Osteocyte (in vitro differentiated cells): ENCODE results near the gene RDH14. TPM values are rescaled to one million over a fixed set of nuclear protein-coding genes. Genes with fewer than 3 reads are reported as not detected.

Experiments
- DNase-seq: peaks from one replicate; pipeline ENCODE4 v3.0.0; 2021; ENCODE audit warnings: mixed read lengths; ENCODE audit not compliant: unreplicated experiment; ENCODE audit errors: extremely low spot score
- H3K27ac Mint-ChIP-seq: one replicate; pipeline ENCODE4 v1.8.0; 2021; ENCODE audit warnings: mild to moderate bottlenecking, mixed read lengths; ENCODE audit not compliant: unreplicated experiment
- H3K27me3 Mint-ChIP-seq: one replicate; pipeline ENCODE4 v1.8.0; 2021; ENCODE audit warnings: mixed read lengths; ENCODE audit not compliant: unreplicated experiment
- H3K36me3 Mint-ChIP-seq: one replicate; pipeline ENCODE4 v1.8.0; 2021; ENCODE audit warnings: mixed read lengths; ENCODE audit not compliant: unreplicated experiment
- H3K4me1 Mint-ChIP-seq: one replicate; pipeline ENCODE4 v1.8.0; 2021; ENCODE audit warnings: mixed read lengths; ENCODE audit not compliant: unreplicated experiment
- H3K4me3 Mint-ChIP-seq: one replicate; pipeline ENCODE4 v1.8.0; 2021; ENCODE audit warnings: mild to moderate bottlenecking, moderate library complexity, mixed read lengths; ENCODE audit not compliant: unreplicated experiment
- H3K9me3 Mint-ChIP-seq: one replicate; pipeline ENCODE4 v1.8.0; 2021; ENCODE audit warnings: mixed read lengths; ENCODE audit not compliant: unreplicated experiment
- total RNA-seq: library from RNA; stranded (reverse); gene quantifications from 2 replicates; pipeline ENCODE4 v1.2.1, GENCODE V29; 2021
- TF ChIP-seq, protein P1 (sequence below): fragments of 200-600 bp; sonication (generic); IDR thresholded peaks from 2 replicates; pipeline ENCODE4 v1.5.0; 2021; ENCODE audit warnings: antibody characterized with exemption, mild to moderate bottlenecking, moderate library complexity

RDH14 gene
- total RNA-seq, 1 donor from 2014 or later, result 19.0 TPM

DNA sequence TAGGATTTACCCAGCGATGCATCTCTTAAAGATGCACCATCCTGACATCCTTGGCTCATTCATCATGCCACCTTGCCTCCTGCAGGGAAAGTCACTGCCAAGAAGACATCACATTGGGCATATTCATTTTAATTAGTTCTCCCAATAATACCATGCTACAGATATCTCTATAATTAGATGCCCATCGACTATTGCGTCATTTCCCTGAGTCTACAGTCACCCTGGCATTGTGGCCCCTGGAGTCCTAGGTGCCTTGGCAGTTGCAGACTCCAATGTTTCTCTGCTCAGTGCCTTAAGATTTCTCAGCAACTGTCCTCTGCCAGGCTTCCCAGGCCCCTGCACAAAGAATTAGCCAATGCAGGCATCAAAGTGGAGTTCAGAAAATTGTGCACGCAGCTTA lies 32.6 kb downstream of the RDH14 start:
- H3K4me3 Mint-ChIP-seq, result no peak overlapping the region
- H3K36me3 Mint-ChIP-seq, result no peaks in the 10 kb centered on the region
- no peaks in the 10 kb centered on the region for H3K27me3 Mint-ChIP-seq
- DNase-seq, result no peak
- TF ChIP-seq, protein P1, sequence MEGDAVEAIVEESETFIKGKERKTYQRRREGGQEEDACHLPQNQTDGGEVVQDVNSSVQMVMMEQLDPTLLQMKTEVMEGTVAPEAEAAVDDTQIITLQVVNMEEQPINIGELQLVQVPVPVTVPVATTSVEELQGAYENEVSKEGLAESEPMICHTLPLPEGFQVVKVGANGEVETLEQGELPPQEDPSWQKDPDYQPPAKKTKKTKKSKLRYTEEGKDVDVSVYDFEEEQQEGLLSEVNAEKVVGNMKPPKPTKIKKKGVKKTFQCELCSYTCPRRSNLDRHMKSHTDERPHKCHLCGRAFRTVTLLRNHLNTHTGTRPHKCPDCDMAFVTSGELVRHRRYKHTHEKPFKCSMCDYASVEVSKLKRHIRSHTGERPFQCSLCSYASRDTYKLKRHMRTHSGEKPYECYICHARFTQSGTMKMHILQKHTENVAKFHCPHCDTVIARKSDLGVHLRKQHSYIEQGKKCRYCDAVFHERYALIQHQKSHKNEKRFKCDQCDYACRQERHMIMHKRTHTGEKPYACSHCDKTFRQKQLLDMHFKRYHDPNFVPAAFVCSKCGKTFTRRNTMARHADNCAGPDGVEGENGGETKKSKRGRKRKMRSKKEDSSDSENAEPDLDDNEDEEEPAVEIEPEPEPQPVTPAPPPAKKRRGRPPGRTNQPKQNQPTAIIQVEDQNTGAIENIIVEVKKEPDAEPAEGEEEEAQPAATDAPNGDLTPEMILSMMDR, result no peak
- H3K4me1 Mint-ChIP-seq, result no peaks in the 10 kb centered on the region
- no peak overlapping the region for H3K27ac Mint-ChIP-seq
- H3K9me3 Mint-ChIP-seq, result no peaks in the 10 kb centered on the region

- no peak overlapping the region for H3K4me3 Mint-ChIP-seq
- H3K27ac Mint-ChIP-seq, result no peak overlapping the region
- DNase-seq, result no peak
- H3K36me3 Mint-ChIP-seq, result no peaks in the 10 kb centered on the region
- H3K27me3 Mint-ChIP-seq, result no peaks in the 10 kb centered on the region
- H3K9me3 Mint-ChIP-seq, result no peaks in the 10 kb centered on the region
- no peaks in the 10 kb centered on the region for H3K4me1 Mint-ChIP-seq
- TF ChIP-seq, protein P1, result no peak
These were observed 33.1 kb downstream of the RDH14 start for GRCh38 chr2:18527326-18527725.

GRCh38 chr2:18526429-18526828 lies 34.0 kb downstream of the RDH14 start:
- TF ChIP-seq, protein P1, result no peak
- Mint-ChIP-seq H3K4me3 (no peak overlapping the region), H3K4me1 (no peaks in the 10 kb centered on the region), H3K27ac (no peak overlapping the region), H3K36me3 (no peaks in the 10 kb centered on the region), H3K9me3 (no peaks in the 10 kb centered on the region), H3K27me3 (no peaks in the 10 kb centered on the region)
- DNase-seq, result no peak

- Mint-ChIP-seq H3K27ac (no peak overlapping the region), H3K27me3 (no peaks in the 10 kb centered on the region), H3K4me1 (no peaks in the 10 kb centered on the region), H3K36me3 (no peaks in the 10 kb centered on the region), H3K9me3 (no peaks in the 10 kb centered on the region), H3K4me3 (no peak overlapping the region)
- TF ChIP-seq, protein P1, result no peak
- DNase-seq, result no peak
These were observed 34.6 kb downstream of the RDH14 start for GRCh38 chr2:18525852-18526251.

- H3K27ac Mint-ChIP-seq, result no peak overlapping the region
- H3K36me3 Mint-ChIP-seq, result no peaks in the 10 kb centered on the region
- no peak for DNase-seq
- H3K4me1 Mint-ChIP-seq, result peaks cover 2% of the 10 kb centered on the region
- no peak overlapping the region for H3K4me3 Mint-ChIP-seq
- no peaks in the 10 kb centered on the region for H3K27me3 Mint-ChIP-seq
- TF ChIP-seq, protein P1, result no peak
- no peaks in the 10 kb centered on the region for H3K9me3 Mint-ChIP-seq
These were observed 35.2 kb downstream of the RDH14 start for GRCh38 chr2:18525236-18525635.
